HepG2 (cell line): ENCODE data around the gene PSMB10. TPM values are rescaled to one million over a fixed set of nuclear protein-coding genes. Genes with fewer than 3 reads are reported as not detected.
A peak's percentile ranks its signal among the peaks of the same experiment; 100 is the strongest.

ENCODE experiments used
- ATF4 ChIP-seq, 2 experiments: fragments of 450-650 bp in 1 of 2; sonication (generic) in 1 of 2; formaldehyde crosslinking; IDR thresholded peaks; 2 replicates each; pipeline versions ENCODE4 v1.5.0 to v1.8.0; 2020 to 2022; ENCODE audit warnings: mild to moderate bottlenecking in 1 of 2, missing genetic modification reagents in 1 of 2
- ATF7 ChIP-seq, 2 experiments: fragments of 450-650 bp in 1 of 2; sonication (generic) in 1 of 2; formaldehyde crosslinking in 1 of 2; IDR thresholded peaks; 2 replicates each; pipeline versions ENCODE4 v1.4.0 to v1.6.1; 2016 to 2020; ENCODE audit warnings: antibody characterized with exemption in 1 of 2, mild to moderate bottlenecking in 1 of 2, missing genetic modification reagents in 1 of 2
- BHLHE40 ChIP-seq: IDR thresholded peaks from 2 replicates; pipeline ENCODE4 v1.6.1; 2011; ENCODE audit warnings: low read length, improper control_type of control experiment
- E2F2 ChIP-seq: sonication (generic); formaldehyde crosslinking; IDR thresholded peaks from 2 replicates; pipeline ENCODE4 v1.4.0; 2020; ENCODE audit warnings: missing genetic modification reagents, borderline replicate concordance
- FOXM1 ChIP-seq: sonication (generic); formaldehyde crosslinking; IDR thresholded peaks from 2 replicates; pipeline ENCODE4 v1.5.0; 2020; ENCODE audit warnings: missing genetic modification reagents
- HIC2 ChIP-seq: sonication (generic); formaldehyde crosslinking; IDR thresholded peaks from 2 replicates; pipeline ENCODE4 v1.9.0; 2022; ENCODE audit warnings: low read depth, missing genetic modification reagents
- HMG20A ChIP-seq: IDR thresholded peaks from 2 replicates; pipeline ENCODE4 v1.6.1; 2016; ENCODE audit warnings: borderline replicate concordance
- HNF4A ChIP-seq: sonication (generic); formaldehyde crosslinking; IDR thresholded peaks from 2 replicates; pipeline ENCODE4 v1.4.0; 2020; ENCODE audit warnings: missing genetic modification reagents
- MED8 ChIP-seq: sonication (generic); formaldehyde crosslinking; IDR thresholded peaks from 2 replicates; pipeline ENCODE4 v1.8.1; 2023; ENCODE audit warnings: mild to moderate bottlenecking, missing genetic modification reagents; ENCODE audit not compliant: insufficient replicate concordance
- NFATC3 ChIP-seq: sonication (generic); formaldehyde crosslinking; IDR thresholded peaks from 2 replicates; pipeline ENCODE4 v1.5.1; 2020; ENCODE audit warnings: mild to moderate bottlenecking, missing genetic modification reagents
- NKX3-1 ChIP-seq: sonication (generic); formaldehyde crosslinking; IDR thresholded peaks from 2 replicates; pipeline ENCODE4 v1.5.0; 2020; ENCODE audit warnings: missing genetic modification reagents
- SMARCE1 ChIP-seq: fragments of 450-650 bp; IDR thresholded peaks from 2 replicates; pipeline ENCODE4 v1.6.1; 2017; ENCODE audit warnings: borderline replicate concordance
- TEAD3 ChIP-seq: optimal IDR thresholded peaks from 2 replicates; pipeline ENCODE3; 2016; ENCODE audit warnings: borderline replicate concordance
- TSC22D2 ChIP-seq: sonication (generic); formaldehyde crosslinking; IDR thresholded peaks from 2 replicates; pipeline ENCODE4 v1.5.1; 2020; ENCODE audit warnings: missing genetic modification reagents, mild to moderate bottlenecking, borderline replicate concordance
- ZC3H13 ChIP-seq: sonication (generic); formaldehyde crosslinking; IDR thresholded peaks from 2 replicates; pipeline ENCODE4 v1.8.1; 2023; ENCODE audit warnings: mild to moderate bottlenecking, missing genetic modification reagents, moderate library complexity
- ZHX2 ChIP-seq, 2 experiments: sonication (generic) in 1 of 2; formaldehyde crosslinking in 1 of 2; IDR thresholded peaks; 2 replicates each; pipeline versions ENCODE4 v1.6.1 to v1.9.0; 2014 to 2022; ENCODE audit warnings: antibody characterized with exemption in 1 of 2, borderline replicate concordance in 1 of 2, inconsistent platforms in 1 of 2, low read depth in 1 of 2, missing genetic modification reagents in 1 of 2
- ZNF333 ChIP-seq: sonication (generic); formaldehyde crosslinking; IDR thresholded peaks from 2 replicates; pipeline ENCODE4 v1.4.0; 2020; ENCODE audit warnings: mild to moderate bottlenecking, missing genetic modification reagents, borderline replicate concordance
- ZNF577 ChIP-seq: sonication (generic); formaldehyde crosslinking; IDR thresholded peaks from 2 replicates; pipeline ENCODE4 v1.4.0; 2020; ENCODE audit warnings: mild to moderate bottlenecking, low read depth, missing genetic modification reagents, borderline replicate concordance
- ZNF891 ChIP-seq: sonication (generic); formaldehyde crosslinking; IDR thresholded peaks from 2 replicates; pipeline ENCODE4 v1.5.0; 2020; ENCODE audit warnings: mild to moderate bottlenecking, missing genetic modification reagents
- polyA plus RNA-seq, 8 experiments: library from polyadenylated mRNA; depleted of rRNA in 3 of 8; stranded (reverse) in 7 of 8; unstranded in 1 of 8; fragments of >200 nt; fragmentation: Illumina TruSeq in 4 of 8; extraction: Trizol in 4 of 8; gene quantifications; 2 replicates each; pipeline versions ENCODE4 v1.2.1 to v1.2.3, GENCODE V29; 2011 to 2016; ENCODE audit warnings: low read depth in 4 of 8, missing spikeins in 1 of 8, mixed read lengths in 1 of 8; ENCODE audit not compliant: insufficient read depth in 1 of 8
- total RNA-seq, 5 experiments: library from RNA; depleted of rRNA; stranded (reverse); fragments of >200 nt; fragmentation: Illumina TruSeq; extraction: Trizol; gene quantifications; 2 replicates each; pipeline ENCODE4 v1.2.3, GENCODE V29; 2016; ENCODE audit warnings: low read depth in 1 of 5
- TF ChIP-seq, protein P1 (sequence below): sonication (generic); formaldehyde crosslinking; IDR thresholded peaks from 2 replicates; pipeline ENCODE4 v1.5.0; 2020; ENCODE audit warnings: missing genetic modification reagents, mild to moderate bottlenecking, borderline replicate concordance

PSMB10 gene
- total and polyA plus RNA-seq, 2 of the 13 experiments (the other 11 are each of a cell fraction or from before 2014, with no cell fraction given): 12.7 to 65.9 TPM

- TF ChIP-seq ATF7 (IDR thresholded peaks at IDR 0.05) (no peak), ATF7 (CRISPR knock-in tag; IDR thresholded peaks at IDR 0.05) (no peak), ZNF891 (CRISPR knock-in tag) (0 out of 2 replicates have a peak, but pooled peaks have one; percentile 37), NFATC3 (CRISPR knock-in tag) (no peak), TSC22D2 (CRISPR knock-in tag) (no peak), ZC3H13 (CRISPR knock-in tag) (no peak), FOXM1 (CRISPR knock-in tag) (no peak), ZHX2 (IDR thresholded peaks at IDR 0.05; ENCODE audit: low read depth) (no peak), ZHX2 (CRISPR knock-in tag; IDR thresholded peaks at IDR 0.05; ENCODE audit: borderline replicate concordance) (no peak), ZNF333 (CRISPR knock-in tag) (no peak), TEAD3 (CRISPR knock-in tag) (peak; percentile 66), ATF4 (CRISPR knock-in tag; IDR thresholded peaks at IDR 0.05) (no peak), HNF4A (CRISPR knock-in tag) (no peak), HIC2 (CRISPR knock-in tag) (peak; percentile 52; the same call in 1 of the 2 replicates), MED8 (CRISPR knock-in tag) (no peak), SMARCE1 (no peak), BHLHE40 (peak; percentile 18; the same call in 1 of the 2 replicates), ZNF577 (CRISPR knock-in tag) (no peak), HMG20A (no peak), NKX3-1 (CRISPR knock-in tag) (no peak), E2F2 (CRISPR knock-in tag) (no peak)
- TF ChIP-seq, protein P1, sequence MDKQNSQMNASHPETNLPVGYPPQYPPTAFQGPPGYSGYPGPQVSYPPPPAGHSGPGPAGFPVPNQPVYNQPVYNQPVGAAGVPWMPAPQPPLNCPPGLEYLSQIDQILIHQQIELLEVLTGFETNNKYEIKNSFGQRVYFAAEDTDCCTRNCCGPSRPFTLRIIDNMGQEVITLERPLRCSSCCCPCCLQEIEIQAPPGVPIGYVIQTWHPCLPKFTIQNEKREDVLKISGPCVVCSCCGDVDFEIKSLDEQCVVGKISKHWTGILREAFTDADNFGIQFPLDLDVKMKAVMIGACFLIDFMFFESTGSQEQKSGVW (CRISPR knock-in tag): no peak
These were observed 5.5 kb upstream of the PSMB10 start (continued) for GRCh38 chr16:67942200-67942509.
